Right lobe of liver (tissue), 6 donors: Measurements from ENCODE around the gene TCN2. TPM values are rescaled to one million over a fixed set of nuclear protein-coding genes. Genes with fewer than 3 reads are reported as not detected.

Source experiments
- ATAC-seq, 4 donors: fragments of 200-7000 bp; cut with Tn5 transposase; one replicate each; pipeline ENCODE4 v1.9.1; 2020; ENCODE audit warnings: mild to moderate bottlenecking in 4 of 4, moderate library complexity in 4 of 4
- DNase-seq, 3 donors: peaks; one replicate each; pipeline ENCODE4 v3.0.0-alpha.2; 2020
- H3K27ac ChIP-seq, 3 donors: fragments of 200-600 bp; one replicate each; pipeline ENCODE4 v1.8.0; 2022
- H3K27me3 ChIP-seq, 2 donors: fragments of 200-600 bp; one replicate each; pipeline ENCODE4 v1.8.0; 2022
- H3K36me3 ChIP-seq, 4 donors: fragments of 200-600 bp; sonication (generic) in 1 of 4; one replicate each; pipeline versions ENCODE4 v1.5.1 to v1.8.0; 2017 to 2022; ENCODE audit warnings: control low read depth in 1 of 4
- H3K4me1 ChIP-seq, 4 donors: fragments of 200-600 bp; sonication (generic) in 1 of 4; one replicate each; pipeline versions ENCODE4 v1.5.1 to v1.8.0; 2017 to 2022; ENCODE audit warnings: control low read depth in 1 of 4
- H3K4me3 ChIP-seq, 3 donors: fragments of 200-600 bp; one replicate each; pipeline ENCODE4 v1.8.0; 2022
- H3K9me3 ChIP-seq, 4 donors: fragments of 200-600 bp; sonication (generic) in 1 of 4; one replicate each; pipeline versions ENCODE4 v1.5.1 to v1.8.0; 2017 to 2022; ENCODE audit warnings: control low read depth in 1 of 4
- CTCF ChIP-seq, 4 donors: fragments of 200-600 bp in 3 of 4; fragments of 450-650 bp in 1 of 4; IDR thresholded peaks; one replicate each; pipeline versions ENCODE4 v1.5.1 to v1.8.0; 2016 to 2022; ENCODE audit warnings: antibody characterized with exemption in 4 of 4, mild to moderate bottlenecking in 2 of 4
- POLR2A ChIP-seq: fragments of 450-650 bp; IDR thresholded peaks from one replicate; pipeline ENCODE4 v1.6.1; 2017; ENCODE audit warnings: antibody characterized with exemption, mild to moderate bottlenecking
- WGBS: methylation state at CpG from one replicate; pipeline ENCODE4 v1.1.6; 2018; ENCODE audit warnings: low coverage, low lambda C conversion rate; ENCODE audit not compliant: insufficient coverage; ENCODE audit errors: missing lambda C conversion rate; 5-methylcytosine and 5-hydroxymethylcytosine counted together
- intact Hi-C, 2 donors: fragments of 100-400 bp; cut with DNase I; formaldehyde crosslinking; loops; one replicate each; pipeline versions ENCODE4 v1.11.2 to v1.14.1; 2022
- total RNA-seq, 6 experiments: library from RNA; depleted of rRNA in 2 of 6; stranded (reverse); fragments of >200 nt in 2 of 6; fragmentation: NEBNext Ultra II Directional in 3 of 6; extraction: Animal tissue kit (Norgen Biotek cat#: 25700) in 3 of 6; gene quantifications; one replicate each; pipeline versions ENCODE4 v1.1.0 to v1.2.4, GENCODE V29; 2016 to 2023
- donor health status: DM: no; HTN: yes; CAD: no.
- donor health status: DM: no; HTN: no; CAD: no.
- donor health status: DM: no; HTN: no; CAD: no.
- donor health status: DM: no; HTN: yes; CAD: no.
- donor health status: DM: no; HTN: yes; CAD: no.

TCN2 gene
- total RNA-seq, 6 experiments from 2014 or later: 8.9 to 14.6 (median 12.8) TPM

- Histone ChIP-seq H3K27ac (no peak overlapping the region), H3K27me3 (no peaks in the 10 kb centered on the region), H3K36me3 (no peaks in the 10 kb centered on the region), H3K4me3 (no peak overlapping the region), H3K9me3 (no peaks in the 10 kb centered on the region), H3K4me1 (peaks cover 0 to 8% (median 4%) of the 10 kb centered on the region in 4 donors)
- ATAC-seq: peak in 1 of 4 donors; percentile 8
- DNase-seq: no peak
- no peak for TF ChIP-seq POLR2A
- no peak for TF ChIP-seq CTCF (IDR thresholded peaks at IDR 0.05)
- intact Hi-C loops: no loop called here
- WGBS: no CpG with 5 or more reads among the region's 4 CpGs
These were observed 34.0 kb downstream of the TCN2 start for GRCh38 chr22:30640839-30641430.

- H3K36me3 ChIP-seq: no peaks in the 10 kb centered on the region
- no peaks in the 10 kb centered on the region for H3K9me3 ChIP-seq
- H3K4me1 ChIP-seq: no peaks in the 10 kb centered on the region
- intact Hi-C loops: no loop called here
- ATAC-seq (peak in 1 of 4 donors; percentile 9), DNase-seq (no peak)
- no peaks in the 10 kb centered on the region for H3K27me3 ChIP-seq
- 92% methylated on average over 11 of the region's 16 CpGs for WGBS
- H3K4me3 ChIP-seq: no peak overlapping the region
- no peak for TF ChIP-seq POLR2A
- no peak for TF ChIP-seq CTCF (IDR thresholded peaks at IDR 0.05)
- no peak overlapping the region for H3K27ac ChIP-seq
These were observed 36.3 kb downstream of the TCN2 start for GRCh38 chr22:30643055-30643875.

GRCh38 chr22:30646518-30647160, 39.7 kb downstream of the TCN2 start:
- Histone ChIP-seq H3K4me3 (no peak overlapping the region), H3K36me3 (no peaks in the 10 kb centered on the region), H3K27me3 (no peaks in the 10 kb centered on the region), H3K4me1 (no peaks in the 10 kb centered on the region), H3K9me3 (no peaks in the 10 kb centered on the region), H3K27ac (no peak overlapping the region)
- TF ChIP-seq POLR2A (no peak), CTCF (IDR thresholded peaks at IDR 0.05) (no peak)
- intact Hi-C loops: no loop called here
- 93% methylated on average over 8 of the region's 25 CpGs for WGBS
- no peak for DNase-seq
- peak in 1 of 4 donors; percentile 12 for ATAC-seq

- WGBS: 73% methylated on average over 2 of the region's 3 CpGs
- H3K27me3 ChIP-seq: no peaks in the 10 kb centered on the region
- DNase-seq (no peak), ATAC-seq (no peak)
- H3K36me3 ChIP-seq: no peaks in the 10 kb centered on the region
- H3K27ac ChIP-seq: no peak overlapping the region
- no peaks in the 10 kb centered on the region for H3K4me1 ChIP-seq
- TF ChIP-seq CTCF (IDR thresholded peaks at IDR 0.05) (no peak), POLR2A (no peak)
- H3K9me3 ChIP-seq: no peaks in the 10 kb centered on the region
- H3K4me3 ChIP-seq: no peak overlapping the region
- intact Hi-C loops: no loop called here
These were observed 40.6 kb downstream of the TCN2 start for GRCh38 chr22:30647536-30647935.
